Fibroblast of skin of left biceps (primary cell): Measurements from ENCODE around the gene SORD.
A peak's percentile ranks its signal among the peaks of the same experiment; 100 is the strongest.
"Not testable (repeated sequence)": the region's sequence is repeated elsewhere in the genome, so short reads cannot be mapped to it uniquely, and the experiment has no call there.

Experiments used
- DNase-seq, 2 experiments: peaks; one replicate each; pipeline ENCODE4 v3.0.0-alpha.2; 2013; ENCODE audit warnings: low read depth in 2 of 2

Gene SORD

DNA sequence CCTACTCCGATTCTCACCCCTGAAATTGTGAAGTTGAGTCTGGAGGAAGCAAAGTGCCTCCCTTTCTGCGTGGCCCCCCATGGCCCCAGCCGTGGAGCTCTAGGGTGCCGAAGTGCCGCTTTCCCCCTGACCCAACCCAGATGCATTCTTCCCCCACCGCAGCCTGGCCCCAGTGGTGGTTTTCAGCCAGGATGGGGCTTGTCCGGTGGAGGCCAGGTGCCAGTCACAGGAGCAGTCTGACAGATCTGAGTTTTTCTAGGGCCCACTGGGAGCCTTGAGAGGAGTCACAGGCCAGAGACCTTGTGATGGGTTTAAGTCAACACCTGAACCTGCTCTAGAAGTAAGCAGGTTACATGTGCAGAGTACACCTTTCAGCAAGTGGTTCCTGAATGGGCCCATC is 39.3 kb downstream of the SORD start:
- DNase-seq = not testable (repeated sequence)

DNA sequence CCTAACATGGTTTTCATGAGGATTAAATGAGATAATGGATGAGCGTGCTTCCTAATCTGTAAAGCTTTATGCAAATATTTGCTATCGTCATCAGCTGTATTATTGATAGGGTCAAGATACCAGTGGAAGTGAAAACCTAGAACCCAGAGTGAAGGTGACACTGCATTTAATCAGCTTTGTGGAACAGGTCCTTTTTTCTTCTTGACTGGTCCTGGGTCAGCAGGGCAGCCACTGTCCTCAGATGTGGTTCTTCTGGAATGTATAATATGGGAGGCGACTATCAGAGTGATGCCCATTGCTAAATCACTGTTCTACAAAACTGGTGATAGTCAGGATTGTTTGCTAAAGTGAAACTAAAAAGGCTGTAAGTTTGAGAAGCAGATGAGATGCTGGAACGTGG is 41.4 kb downstream of the SORD start:
- no peak for DNase-seq

DNA sequence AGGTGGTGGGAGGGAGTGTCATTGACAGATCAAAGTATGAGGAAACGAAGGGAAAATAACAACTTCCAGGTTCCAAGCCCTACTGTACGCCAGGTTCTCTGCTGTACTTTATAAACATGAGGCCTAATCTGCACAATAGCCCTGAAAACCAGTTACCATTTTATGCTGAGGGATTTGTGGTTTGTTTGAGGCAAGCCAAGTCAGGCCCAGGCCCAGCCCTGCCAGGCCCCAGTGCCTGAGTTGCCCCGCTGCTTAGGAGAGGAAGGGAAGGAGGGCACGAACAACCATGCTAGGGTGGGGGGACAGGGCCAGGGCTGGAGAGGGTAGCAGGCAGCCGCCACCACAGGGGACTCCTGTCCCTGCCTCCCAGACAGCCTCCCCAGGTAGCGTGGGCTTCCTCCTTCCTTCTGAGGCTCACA is 47.0 kb downstream of the SORD start:
- DNase-seq = not testable (repeated sequence)

DNA sequence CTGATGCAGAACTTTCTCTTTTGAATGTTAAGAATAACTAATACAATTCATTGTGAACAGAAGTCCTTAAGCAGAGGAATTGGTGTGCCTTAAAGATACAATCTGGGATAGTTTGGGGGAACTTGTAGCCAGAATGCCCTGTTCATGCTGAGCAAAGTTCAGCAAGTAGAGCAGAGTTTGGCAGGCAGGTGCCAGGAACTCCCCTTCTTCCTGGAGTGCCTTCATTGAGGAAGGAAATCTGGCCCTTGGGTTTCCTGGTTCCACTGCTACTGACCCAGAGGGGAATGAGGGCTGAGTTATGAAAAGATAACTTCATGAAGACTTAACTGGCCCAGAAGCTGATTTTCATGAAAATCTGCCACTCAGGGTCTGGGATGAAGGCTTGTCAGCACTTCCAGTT is 50.6 kb downstream of the SORD start:
- not testable (repeated sequence) for DNase-seq

DNA sequence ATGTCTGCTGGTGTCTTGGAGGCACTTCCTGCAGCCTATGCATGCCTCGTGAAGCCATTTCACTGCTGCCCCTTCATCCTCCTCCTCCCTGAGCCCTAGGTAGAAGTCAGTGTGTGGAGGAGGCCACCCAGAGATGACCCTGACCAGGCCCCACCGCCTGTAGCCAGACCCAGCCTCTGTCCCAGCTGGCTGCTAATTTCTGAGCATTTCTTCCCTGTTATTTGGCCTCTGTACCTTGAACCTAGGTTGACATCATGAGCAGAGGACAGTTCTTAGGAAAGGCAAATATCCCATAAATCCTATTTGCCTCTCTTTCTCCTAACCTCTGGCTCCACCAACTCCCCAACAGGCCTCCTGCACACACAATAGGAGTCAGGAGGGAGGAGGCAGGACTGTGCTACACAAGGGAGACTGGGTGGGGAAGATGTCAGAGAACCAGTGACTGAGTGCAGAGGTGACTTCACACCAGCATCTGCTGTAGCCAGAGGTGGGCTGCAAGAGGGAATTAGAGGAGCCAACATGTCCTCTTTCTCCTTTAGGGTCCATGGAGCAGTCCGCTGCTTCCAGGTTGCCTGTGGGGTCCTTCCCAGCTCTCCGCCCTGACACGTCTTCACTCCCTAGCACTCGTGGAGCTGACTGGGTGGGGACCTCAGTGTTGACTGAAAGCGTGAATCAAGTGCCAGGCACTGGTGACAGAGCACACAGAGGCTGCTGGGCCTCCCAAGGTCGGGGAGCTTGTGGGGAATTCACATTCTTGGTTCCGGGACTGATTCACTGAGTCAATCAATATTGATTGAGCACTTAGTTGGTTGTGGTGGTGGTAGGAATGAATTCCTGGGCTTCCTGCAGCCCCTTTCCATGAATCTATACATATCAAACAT is 52.7 kb downstream of the SORD start:
- not testable (repeated sequence) for DNase-seq

DNA sequence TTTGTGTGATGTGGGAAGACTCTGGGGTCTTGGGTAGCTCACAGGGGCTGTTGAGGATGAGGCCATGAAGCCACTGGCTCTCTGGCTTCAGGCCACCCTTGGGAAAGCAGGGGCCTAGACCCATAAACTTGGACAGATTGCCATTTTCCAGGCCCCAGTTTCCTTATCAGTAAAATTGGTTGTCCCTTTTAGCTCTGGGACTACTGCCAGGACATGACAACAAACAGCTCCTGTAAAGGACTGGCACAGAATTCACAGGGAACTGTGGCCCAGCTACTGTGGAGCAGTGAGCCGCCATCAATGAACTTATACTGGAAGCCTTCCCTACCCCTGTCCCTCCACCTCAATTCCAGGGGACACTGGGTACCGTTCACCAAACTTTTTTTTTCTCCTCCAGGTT is 54.4 kb downstream of the SORD start:
- not testable (repeated sequence) for DNase-seq

DNA sequence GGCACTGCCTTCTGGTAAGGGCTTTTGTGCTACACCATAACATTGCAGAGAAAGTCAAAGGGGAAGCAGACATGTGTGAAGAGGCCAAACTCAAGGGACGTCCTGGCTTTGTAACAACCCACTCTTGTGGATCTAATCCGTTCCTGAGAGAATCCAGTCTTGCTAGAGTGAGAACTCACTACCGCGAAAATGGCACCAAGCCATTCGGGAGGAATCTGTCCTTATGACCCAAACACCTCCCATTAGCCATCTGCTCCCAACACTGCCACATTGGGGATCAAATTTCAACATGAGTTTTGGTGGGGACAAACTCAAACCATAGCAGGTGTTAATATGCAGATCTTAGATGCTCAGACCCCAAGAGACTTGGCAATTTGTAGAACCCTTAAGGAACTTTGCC is 56.2 kb downstream of the SORD start:
- not testable (repeated sequence) for DNase-seq

DNA sequence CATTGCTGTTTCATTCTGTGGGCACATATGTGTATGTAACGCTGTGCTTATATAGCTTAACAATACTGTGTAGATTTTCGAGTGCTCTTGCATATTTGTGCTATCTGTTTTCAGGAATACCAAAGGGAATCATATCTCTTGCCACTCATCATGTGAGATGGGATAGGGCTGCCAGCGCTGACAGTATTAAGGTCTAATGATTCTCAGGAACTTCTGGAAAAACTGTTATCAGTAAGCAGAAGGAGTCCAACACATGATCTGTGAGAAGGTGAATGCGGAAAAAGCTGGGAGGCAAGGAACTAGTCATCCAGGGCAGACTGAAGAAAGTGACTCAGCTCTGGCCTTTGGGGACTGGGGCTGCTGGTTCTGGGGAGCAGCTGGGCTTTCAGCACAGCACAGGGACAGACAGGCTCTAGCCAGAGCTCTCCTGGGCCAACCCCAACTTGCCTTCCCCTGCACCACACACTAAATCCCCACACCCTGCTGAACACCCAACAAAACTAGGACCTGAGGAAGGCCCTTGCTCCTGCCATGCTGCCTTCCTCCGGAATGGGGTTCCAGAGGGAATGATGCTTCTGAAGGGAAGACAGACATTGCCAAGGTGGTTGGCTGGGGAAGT is 56.7 kb downstream of the SORD start:
- DNase-seq = not testable (repeated sequence)

DNA sequence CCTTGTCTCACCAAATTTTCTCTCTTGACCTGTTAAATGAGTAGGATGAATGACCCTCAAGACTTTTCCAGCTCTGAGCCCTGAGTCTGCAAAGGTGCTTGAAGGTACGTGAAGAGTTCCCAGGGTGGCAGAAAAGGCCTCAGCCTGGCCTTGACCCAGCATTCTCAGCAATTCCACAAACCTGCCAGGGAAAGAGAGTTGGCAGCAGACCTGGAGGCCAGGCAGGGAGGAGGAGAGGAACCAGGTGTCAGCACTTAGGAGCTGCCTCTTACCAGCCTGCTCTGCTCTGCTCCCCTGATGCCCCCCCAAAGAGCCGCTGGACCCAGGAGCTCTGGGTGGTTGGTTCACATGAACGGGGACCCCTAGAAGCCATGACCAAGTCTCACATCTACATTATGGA is 57.6 kb downstream of the SORD start:
- DNase-seq = not testable (repeated sequence)

DNA sequence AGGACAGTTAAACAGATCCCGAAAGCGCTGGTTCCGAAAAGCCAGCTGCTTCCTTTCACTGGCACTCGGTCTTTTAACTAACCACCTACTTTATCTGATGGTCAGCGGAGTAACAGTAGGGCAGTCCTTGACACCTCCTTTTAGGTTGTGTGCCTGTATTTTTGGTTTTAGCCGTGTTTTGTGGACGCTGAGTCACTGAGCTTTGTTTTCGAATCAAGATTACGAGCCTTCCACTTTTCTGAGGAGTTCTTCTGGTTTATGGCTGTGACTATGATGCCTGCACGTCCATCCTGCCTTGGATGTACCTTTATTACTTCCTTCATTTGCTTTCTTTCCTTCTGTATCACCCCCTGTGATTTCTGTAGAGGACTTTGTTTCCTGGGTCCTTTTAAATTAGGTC is 59.4 kb downstream of the SORD start:
- DNase-seq = not testable (repeated sequence)

DNA sequence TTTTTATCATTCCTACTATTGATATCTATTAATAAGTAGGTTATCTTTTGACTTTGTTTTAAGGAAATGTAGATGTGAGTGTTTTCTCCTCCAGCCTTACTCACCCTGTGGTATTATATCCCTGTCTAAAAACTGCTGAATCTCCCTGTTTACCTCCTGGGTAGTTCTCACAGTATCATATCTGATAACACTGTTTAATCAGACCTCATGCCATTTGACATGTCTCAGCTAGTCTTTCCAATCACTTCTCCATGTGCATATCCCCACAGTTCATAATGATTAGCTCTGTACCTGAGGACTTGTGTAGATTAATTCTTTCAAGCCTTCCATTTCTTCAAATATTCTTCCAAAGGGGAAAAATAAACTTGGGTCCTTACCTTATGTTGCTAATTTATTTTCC is 60.2 kb downstream of the SORD start:
- no peak for DNase-seq

DNA sequence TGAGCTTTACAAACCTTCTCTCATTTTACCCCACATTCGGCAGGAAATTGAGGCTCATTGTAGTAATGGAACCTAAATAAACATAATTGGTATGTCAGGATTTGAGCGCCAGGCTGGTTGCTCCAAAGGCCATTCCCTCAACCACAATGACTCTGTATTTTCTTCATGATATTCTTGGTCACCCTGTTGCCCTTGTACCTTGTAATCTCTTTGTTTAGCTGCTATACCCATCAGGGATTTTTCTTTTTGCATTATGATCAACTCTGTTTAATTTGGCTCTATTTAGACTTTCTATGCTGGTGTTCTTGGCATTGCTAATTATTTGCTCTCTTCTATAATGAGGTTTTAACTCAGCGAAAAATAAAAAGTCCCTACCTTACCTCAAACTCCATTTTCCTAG is 61.2 kb downstream of the SORD start:
- no peak for DNase-seq

DNA sequence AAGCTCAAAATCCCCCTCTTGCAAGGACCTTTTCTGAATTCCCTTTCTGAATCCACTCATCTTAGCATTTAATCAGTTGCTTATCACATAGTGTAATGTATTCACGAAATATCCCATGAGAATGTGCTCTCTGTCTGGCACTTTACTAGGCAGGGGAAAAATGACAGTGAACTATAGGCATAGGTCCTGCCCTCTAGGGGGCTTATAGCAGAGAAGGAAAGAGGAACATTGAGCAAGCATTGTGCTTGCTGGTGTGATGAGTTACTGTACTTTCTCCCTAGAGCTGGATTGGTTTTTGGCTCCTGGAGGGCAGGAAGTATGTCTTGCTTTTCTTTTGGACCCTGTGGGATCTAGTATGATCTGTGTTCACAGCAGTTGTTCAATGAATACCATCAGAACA is 64.5 kb downstream of the SORD start:
- DNase-seq = no peak

DNA sequence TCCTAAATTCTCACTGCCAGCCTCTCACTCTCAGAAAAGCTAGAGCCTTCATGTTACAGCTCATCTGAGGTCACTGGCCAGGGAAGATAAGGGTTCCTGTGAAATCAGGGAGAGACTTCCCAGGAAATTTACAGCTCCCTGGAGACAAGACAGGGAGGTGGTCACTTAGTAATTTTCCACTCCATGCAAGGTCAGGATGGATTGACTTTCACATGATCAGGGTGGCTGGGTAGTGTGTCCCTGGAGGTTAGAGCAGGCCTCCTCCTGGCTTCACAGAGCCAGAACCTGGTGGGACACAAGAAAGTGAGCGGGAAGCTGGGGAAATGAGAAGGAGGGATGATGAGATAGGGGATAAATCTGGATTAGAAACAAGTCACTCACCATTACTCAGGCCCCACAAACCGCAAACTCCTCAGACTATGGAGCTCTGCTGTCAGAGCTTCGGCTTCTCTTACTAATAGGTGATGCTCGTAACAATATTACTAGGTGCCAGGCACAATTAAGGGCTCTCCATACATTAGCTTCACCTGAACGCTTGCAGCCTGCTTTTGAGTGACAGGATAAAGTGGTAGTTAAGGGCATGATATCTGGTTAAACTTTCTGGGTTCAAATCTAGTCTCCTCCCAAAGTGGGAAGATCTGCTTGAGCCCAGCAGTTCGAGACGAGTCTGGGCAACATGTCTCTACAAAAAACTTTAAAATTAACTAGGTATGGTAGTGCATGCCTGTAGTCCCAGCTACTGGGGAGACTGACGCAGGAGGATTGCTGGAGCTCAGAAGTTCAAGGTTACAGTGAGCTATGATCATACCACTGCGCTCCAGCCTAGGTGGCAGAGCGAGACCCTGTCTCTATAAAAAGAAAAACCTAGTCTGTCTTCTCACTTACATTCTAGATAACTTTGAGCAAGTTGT is 66.1 kb downstream of the SORD start:
- DNase-seq = no peak

DNA sequence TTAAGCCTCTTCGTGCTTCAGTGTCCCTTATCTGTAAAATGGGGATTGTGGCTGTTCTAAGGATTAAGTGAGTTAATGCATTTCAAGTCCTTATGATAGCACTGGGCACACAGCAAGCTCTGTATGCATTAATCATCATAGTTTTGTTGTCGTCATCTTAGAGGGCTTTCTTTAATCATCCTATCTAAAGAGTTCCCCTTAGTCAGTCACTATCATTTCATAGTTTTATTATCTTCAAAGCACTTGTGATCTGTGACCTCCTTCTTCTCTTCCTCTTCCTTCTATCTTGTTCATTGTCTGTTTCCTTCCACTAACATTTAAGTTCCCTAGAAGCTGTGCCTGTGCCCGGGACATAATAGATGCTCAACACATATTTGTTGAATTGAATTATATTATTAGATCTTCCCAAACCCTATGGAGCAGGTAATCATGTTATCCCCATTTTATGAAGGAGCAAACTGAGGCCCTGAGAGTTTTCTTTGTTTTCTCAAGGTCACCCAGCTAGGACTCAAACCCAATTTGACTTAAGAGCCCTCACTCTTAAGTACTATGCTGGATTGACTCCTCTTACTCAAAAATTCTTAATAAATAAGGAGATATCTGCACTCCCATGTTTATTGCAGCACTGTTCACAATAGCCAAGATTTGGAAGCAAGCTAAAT is 66.8 kb downstream of the SORD start:
- no peak for DNase-seq

DNA sequence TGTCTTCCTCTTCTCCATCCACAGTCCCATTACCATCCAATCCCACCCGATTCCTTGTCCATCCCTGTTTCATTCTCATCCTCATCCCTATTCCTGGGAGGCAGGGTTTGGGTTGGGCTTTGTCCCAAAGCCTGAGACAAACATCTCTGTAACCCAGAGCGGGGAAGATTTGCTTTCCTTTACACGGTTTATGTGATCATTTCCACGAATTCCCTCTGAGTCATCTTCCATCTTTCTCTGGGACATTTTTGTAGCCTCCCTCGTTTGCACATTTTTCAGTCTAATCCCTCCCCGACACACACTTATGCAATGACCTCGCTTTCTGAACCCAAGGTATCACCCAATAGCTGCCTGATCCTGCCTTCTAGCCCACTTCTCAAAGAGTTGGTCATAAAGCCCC is 68.2 kb downstream of the SORD start:
- peak; percentile 2 to 5 for DNase-seq

DNA sequence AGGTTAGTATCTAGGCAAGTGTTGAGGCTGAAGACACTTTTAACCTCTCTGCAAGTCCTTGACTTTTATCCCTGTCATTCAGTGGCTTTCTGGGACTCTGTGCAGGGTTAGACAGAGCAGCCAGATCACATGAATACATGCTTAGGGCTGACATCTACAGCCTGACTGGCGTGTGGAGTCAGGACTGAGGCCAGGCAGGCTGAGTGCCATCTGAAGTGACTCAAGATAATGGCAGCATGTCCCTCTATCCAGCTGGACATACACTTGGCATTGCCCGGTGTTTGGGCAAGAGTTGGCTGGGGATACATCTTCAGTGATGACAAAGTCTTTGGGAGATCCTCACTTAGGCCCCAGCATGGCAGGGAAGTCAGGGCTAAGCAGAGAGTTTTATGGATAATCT is 68.6 kb downstream of the SORD start:
- no peak for DNase-seq

DNA sequence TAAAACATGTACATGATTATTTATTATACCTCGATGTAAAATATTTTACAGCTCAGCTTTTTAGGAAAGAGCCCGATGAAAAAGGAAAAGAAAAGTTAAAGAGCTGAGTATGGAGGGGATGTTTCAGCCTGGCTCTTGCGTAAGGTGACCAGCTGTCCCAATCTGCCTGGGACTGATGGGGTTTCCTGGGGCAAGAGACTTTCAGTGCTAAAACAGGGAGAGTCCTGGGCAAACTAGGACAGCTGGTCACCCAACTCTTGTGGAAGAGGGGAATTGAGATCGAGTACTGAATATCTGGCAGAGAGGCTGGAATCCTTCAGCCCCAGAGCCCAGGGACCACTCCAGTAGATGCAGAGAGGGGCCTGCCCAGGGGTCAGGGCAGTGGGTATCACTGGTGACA is 70.0 kb downstream of the SORD start:
- DNase-seq = no peak

DNA sequence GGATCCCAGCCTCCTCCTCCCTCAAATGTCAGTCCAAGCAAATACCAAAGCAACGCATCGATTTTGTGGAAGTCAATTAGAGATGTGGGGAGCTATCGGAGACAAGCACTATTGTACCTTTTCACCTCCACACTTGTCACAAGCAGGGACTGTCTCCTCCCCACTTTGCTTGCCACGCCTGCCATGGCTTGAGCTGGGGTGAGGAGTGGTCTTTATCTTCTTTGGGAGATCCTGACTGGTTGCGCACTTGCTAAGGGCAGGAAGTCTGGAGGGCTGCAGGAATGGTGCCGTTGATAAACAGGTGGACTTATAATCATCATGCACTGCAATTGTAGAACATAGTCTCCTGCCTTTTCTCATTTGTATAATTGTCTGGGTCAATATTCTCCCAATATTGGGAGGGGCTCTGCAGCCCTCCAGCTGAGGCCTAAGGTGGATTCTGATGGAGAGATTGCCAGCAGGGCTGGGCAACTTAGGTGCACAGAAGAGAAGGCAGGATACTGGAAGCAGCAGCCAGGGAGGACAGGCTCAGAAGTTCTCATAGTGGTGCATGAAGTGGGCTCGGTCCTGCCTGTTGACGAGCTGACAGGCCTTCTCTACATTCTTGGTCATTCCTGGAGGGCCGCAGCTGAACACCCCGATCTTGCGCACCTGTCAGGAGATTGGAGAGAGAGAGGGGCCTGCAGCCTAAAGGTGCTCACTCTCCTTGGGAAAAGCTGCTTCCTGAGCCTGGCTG is 70.8 kb downstream of the SORD start:
- DNase-seq = no peak

DNA sequence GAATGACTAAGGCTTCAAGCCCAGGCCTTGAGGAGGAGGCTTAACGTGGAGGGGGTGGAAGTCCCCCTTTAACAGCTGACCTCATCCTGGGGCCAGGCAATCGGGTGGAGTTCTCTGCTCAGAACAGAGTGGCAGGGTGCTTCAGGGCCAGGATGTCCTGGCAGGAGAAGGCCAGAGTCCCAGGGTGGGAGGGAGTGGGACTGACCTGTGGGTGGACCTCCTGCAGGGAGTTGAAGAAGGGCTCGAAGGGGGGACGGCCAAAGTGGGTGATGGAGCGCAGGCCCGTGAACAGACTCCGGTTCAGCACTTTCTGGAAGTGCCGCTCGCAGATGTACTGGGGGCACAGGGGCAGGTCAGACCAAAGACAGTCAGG is 71.3 kb downstream of the SORD start:
- no peak for DNase-seq

DNA sequence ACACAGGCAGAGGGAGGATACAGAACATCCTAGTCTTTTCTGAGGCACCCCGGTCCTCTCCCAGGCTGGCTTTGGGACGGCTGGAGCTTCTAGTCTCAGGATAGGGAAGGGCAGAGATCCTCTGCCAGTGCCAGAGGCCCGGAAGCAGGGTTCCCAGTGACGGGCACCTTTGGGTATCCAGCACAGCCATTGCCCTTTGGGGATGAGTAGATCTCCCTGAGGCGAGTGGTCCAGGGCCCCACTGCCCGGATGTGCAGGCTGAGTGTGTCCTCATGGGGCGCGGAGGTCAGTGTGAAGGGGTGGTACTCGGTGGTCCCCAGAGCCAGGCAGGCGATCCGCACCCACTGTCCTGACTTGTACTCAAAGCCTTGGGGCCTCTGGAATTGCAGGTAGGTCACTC is 72.7 kb downstream of the SORD start:
- no peak for DNase-seq
